Duodenal mucosa (tissue), 2 donors: ENCODE results near the gene HDGF.

Experiments
- H3K27ac ChIP-seq: one replicate; pipeline ENCODE4 v1.7.0; 2013; ENCODE audit warnings: low read depth, low read length
- H3K27me3 ChIP-seq, 2 donors: one replicate each; pipeline ENCODE4 v1.7.0; 2013; ENCODE audit warnings: low read length in 2 of 2, control low read depth in 1 of 2; ENCODE audit not compliant: insufficient read depth in 2 of 2, control insufficient read depth in 1 of 2
- H3K36me3 ChIP-seq, 2 donors: one replicate each; pipeline ENCODE4 v1.7.0; 2013; ENCODE audit warnings: low read length in 2 of 2, control low read depth in 1 of 2; ENCODE audit not compliant: insufficient read depth in 2 of 2, control insufficient read depth in 1 of 2
- H3K4me1 ChIP-seq, 2 donors: one replicate each; pipeline ENCODE4 v1.7.0; 2013; ENCODE audit warnings: low read length in 2 of 2, control low read depth in 1 of 2; ENCODE audit not compliant: insufficient read depth in 2 of 2, control insufficient read depth in 1 of 2
- H3K4me3 ChIP-seq, 2 donors: one replicate each; pipeline ENCODE4 v1.7.0; 2013; ENCODE audit warnings: low read length in 2 of 2, low read depth in 1 of 2
- H3K9ac ChIP-seq, 2 donors: one replicate each; pipeline ENCODE4 v1.7.0; 2013; ENCODE audit warnings: low read length in 2 of 2, low read depth in 1 of 2
- H3K9me3 ChIP-seq, 2 donors: one replicate each; pipeline ENCODE4 v1.7.0; 2013; ENCODE audit warnings: low read length in 2 of 2, control low read depth in 1 of 2; ENCODE audit not compliant: control insufficient read depth in 1 of 2

Gene HDGF

GRCh38 chr1:156703336-156703735, 48.1 kb downstream of the HDGF start:
- Histone ChIP-seq H3K4me1 (peaks cover 28 to 29% of the 10 kb centered on the region in 2 donors), H3K9ac (no peak overlapping the region), H3K27me3 (peaks cover 31% of the 10 kb centered on the region in 2 donors), H3K27ac (no peak overlapping the region), H3K9me3 (no peaks in the 10 kb centered on the region), H3K36me3 (no peaks in the 10 kb centered on the region), H3K4me3 (no peak overlapping the region)

GRCh38 chr1:156700736-156701531, 50.5 kb downstream of the HDGF start:
- H3K27ac ChIP-seq, result no peak overlapping the region
- no peaks in the 10 kb centered on the region for H3K9me3 ChIP-seq
- H3K4me1 ChIP-seq, result peaks cover 14 to 18% of the 10 kb centered on the region in 2 donors
- no peaks in the 10 kb centered on the region for H3K36me3 ChIP-seq
- H3K27me3 ChIP-seq, result peaks cover 29 to 31% of the 10 kb centered on the region in 2 donors
- H3K9ac ChIP-seq, result no peak overlapping the region
- no peak overlapping the region for H3K4me3 ChIP-seq

- Histone ChIP-seq H3K9ac (no peak overlapping the region), H3K27me3 (peaks cover 12 to 16% of the 10 kb centered on the region in 2 donors), H3K9me3 (no peaks in the 10 kb centered on the region), H3K4me1 (peaks cover 6% of the 10 kb centered on the region in 2 donors), H3K36me3 (no peaks in the 10 kb centered on the region), H3K4me3 (no peak overlapping the region), H3K27ac (no peak overlapping the region)
Measured at GRCh38 chr1:156698995-156699394, 52.5 kb downstream of the HDGF start.

- Histone ChIP-seq H3K27me3 (peaks cover 5% of the 10 kb centered on the region in 2 donors), H3K9ac (no peak overlapping the region), H3K27ac (no peak overlapping the region)
Measured at GRCh38 chr1:156697481-156697880, 54.0 kb downstream of the HDGF start.

GRCh38 chr1:156696755-156697154, 54.7 kb downstream of the HDGF start:
- Histone ChIP-seq H3K27ac (no peak overlapping the region), H3K36me3 (no peaks in the 10 kb centered on the region), H3K4me3 (no peak overlapping the region), H3K4me1 (peaks cover 25 to 27% of the 10 kb centered on the region in 2 donors), H3K9ac (no peak overlapping the region), H3K9me3 (no peaks in the 10 kb centered on the region), H3K27me3 (peaks cover 5 to 12% of the 10 kb centered on the region in 2 donors)

More at GRCh38 chr1:156697481-156697880, 54.0 kb downstream of the HDGF start:
- Histone ChIP-seq H3K36me3 (no peaks in the 10 kb centered on the region), H3K4me3 (no peak overlapping the region), H3K4me1 (peaks cover 21% of the 10 kb centered on the region in 2 donors), H3K9me3 (no peaks in the 10 kb centered on the region)

GRCh38 chr1:156694690-156694962, 56.8 kb downstream of the HDGF start:
- Histone ChIP-seq H3K4me3 (no peak overlapping the region), H3K9ac (no peak overlapping the region), H3K9me3 (no peaks in the 10 kb centered on the region), H3K4me1 (peaks cover 27 to 36% of the 10 kb centered on the region in 2 donors), H3K36me3 (no peaks in the 10 kb centered on the region), H3K27ac (no peak overlapping the region), H3K27me3 (peaks cover 16 to 29% of the 10 kb centered on the region in 2 donors)

GRCh38 chr1:156693848-156694689, 57.4 kb downstream of the HDGF start:
- Histone ChIP-seq H3K9me3 (no peaks in the 10 kb centered on the region), H3K4me1 (peaks cover 30 to 39% of the 10 kb centered on the region in 2 donors), H3K4me3 (no peak overlapping the region), H3K9ac (no peak overlapping the region), H3K27ac (no peak overlapping the region), H3K36me3 (no peaks in the 10 kb centered on the region), H3K27me3 (peaks cover 16 to 33% of the 10 kb centered on the region in 2 donors)

- H3K27ac ChIP-seq, result no peak overlapping the region
Measured at GRCh38 chr1:156692925-156693847, 58.3 kb downstream of the HDGF start.

GRCh38 chr1:156692441-156692924, 59.0 kb downstream of the HDGF start:
- H3K36me3 ChIP-seq, result no peaks in the 10 kb centered on the region
- no peak overlapping the region for H3K4me3 ChIP-seq
- H3K27me3 ChIP-seq, result peaks cover 16 to 38% of the 10 kb centered on the region in 2 donors
- no peak overlapping the region for H3K9ac ChIP-seq
- H3K9me3 ChIP-seq, result no peaks in the 10 kb centered on the region
- H3K27ac ChIP-seq, result no peak overlapping the region
- peaks cover 30 to 39% of the 10 kb centered on the region in 2 donors for H3K4me1 ChIP-seq

More at GRCh38 chr1:156692925-156693847, 58.3 kb downstream of the HDGF start:
- no peak overlapping the region for H3K9ac ChIP-seq
- no peaks in the 10 kb centered on the region for H3K9me3 ChIP-seq
- H3K4me1 ChIP-seq, result peaks cover 30 to 39% of the 10 kb centered on the region in 2 donors
- H3K4me3 ChIP-seq, result no peak overlapping the region
- peaks cover 16 to 38% of the 10 kb centered on the region in 2 donors for H3K27me3 ChIP-seq
- H3K36me3 ChIP-seq, result no peaks in the 10 kb centered on the region
